HG03457 (cell line): ENCODE results near the gene IL1RAPL2.

ENCODE experiments used
- ATAC-seq: cut with Tn5 transposase; IDR thresholded peaks from one replicate; pipeline ENCODE4 v1.9.1; 2021; ENCODE audit warnings: moderate number of reproducible peaks; ENCODE audit not compliant: unreplicated experiment

The IL1RAPL2 gene

DNA sequence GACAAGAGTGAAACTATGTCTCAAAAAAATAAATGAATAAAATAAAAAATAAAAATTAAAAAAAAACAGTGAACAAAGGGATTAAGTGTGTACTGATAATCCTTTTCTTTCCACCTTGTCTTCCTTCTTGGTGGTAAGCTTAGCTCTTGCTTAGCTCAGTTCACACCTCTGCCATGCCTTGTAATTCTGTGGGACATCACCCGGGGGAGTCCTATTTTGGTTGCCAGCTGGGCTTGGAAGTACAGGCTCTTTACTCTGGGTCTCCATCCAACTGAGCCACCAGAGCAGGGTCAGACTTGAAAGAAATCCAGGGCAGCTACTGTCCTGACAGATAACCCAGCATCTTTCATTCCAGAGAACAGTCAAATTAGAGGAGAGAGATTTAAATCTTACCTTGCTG lies 858.7 kb downstream of the IL1RAPL2 start:
- no peak for ATAC-seq

DNA sequence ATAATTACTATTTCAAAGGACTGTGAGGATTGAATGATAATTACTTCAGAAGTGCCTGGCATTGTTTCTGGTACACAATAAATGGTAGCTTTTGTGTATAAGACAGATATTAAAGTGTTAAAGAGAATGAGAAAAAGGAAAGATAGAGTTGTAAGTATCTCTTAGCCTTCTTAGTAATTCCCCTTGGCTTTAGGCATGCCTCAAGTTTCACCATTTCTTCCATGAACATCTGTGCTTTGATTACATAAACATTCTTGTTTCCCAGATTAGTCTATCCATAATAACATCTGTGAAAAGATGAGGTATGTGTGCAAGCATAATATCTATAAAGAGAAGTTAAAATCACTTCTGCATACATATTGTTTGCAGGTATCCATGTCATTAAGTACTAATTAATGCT lies 885.4 kb downstream of the IL1RAPL2 start:
- ATAC-seq: no peak

DNA sequence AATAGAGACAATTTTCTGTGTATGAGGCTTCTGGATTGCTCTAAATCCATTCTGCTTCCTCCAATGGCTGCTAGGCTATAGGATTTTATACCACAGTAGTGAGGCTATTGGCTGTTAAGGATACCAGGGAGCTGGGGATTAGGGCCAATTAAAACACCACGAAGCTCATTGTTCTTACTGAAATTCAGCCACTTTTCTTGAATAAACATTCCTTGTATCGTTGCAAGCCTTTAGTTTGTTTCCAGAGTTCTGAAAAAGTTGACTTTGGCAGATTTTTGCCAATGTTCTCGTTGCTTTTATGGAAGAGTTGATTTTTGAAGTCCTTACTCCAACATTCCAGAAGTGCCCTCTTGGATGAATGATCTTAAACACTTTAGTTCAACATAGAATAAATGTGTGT lies 892.8 kb downstream of the IL1RAPL2 start:
- no peak for ATAC-seq

GRCh38 chrX:105460376-105460775 lies 894.4 kb downstream of the IL1RAPL2 start:
- ATAC-seq: no peak

DNA sequence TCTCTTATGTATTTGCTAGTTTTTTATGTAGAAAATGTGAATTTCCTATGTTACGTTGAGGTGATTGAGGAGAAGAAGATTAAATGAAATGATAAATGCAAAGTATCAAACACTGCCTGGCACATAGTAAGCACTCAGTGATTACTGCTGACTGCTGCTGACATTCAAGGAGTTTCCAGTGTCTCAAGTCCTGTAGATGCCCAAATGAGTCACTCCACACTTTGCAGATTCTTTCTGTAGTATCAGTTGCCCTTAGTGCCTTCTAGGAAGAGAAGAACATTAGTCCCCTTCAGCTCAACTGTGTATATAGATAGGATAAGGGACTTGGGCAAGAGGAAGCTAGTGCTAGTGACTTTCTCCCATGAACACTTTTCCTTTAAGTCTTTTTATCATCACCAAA lies 895.0 kb downstream of the IL1RAPL2 start:
- no peak for ATAC-seq

DNA sequence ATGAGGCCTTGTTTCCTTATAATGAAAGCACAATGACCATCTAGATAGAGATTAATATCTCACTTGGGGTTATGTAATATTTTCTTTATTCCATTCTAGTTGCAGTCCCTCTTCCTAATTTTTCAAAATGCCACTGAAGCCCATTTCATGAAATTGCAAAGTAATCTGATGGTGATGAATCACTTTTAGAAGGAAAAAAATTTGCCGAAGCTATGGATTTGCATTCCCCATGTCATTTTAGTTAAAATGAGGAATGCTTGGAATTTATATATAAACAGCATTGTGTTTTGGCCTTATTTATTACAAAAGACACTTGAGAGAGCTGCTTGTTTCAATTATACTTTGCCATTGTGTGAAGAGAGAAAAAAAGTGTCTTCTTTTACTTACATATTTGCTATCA lies 896.2 kb downstream of the IL1RAPL2 start:
- ATAC-seq: no peak

- no peak for ATAC-seq
Observed at GRCh38 chrX:105463473-105463872, 897.5 kb downstream of the IL1RAPL2 start.

- no peak for ATAC-seq
Observed at GRCh38 chrX:105464618-105465017, 898.6 kb downstream of the IL1RAPL2 start.

- no peak for ATAC-seq
Observed at GRCh38 chrX:105468741-105469140, 902.7 kb downstream of the IL1RAPL2 start.

DNA sequence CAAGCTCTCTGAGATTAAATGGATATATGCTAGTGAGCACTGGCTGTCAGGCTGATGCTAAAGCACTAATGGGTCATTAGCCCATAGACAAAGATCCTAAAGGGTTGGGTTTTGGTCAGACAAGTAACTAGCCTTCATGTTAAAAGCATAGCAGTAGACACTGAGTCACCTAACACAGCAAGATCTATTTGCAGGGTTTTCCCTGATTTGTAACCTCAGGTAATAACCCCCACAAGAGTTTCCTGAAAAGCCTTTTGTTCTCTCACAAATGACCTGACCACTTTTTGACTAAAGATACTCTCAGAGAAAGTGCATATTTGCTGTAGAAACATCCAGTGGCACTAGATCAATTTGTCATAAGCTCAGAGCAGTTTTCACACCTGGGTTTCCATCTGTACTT lies 905.6 kb downstream of the IL1RAPL2 start:
- ATAC-seq: no peak

DNA sequence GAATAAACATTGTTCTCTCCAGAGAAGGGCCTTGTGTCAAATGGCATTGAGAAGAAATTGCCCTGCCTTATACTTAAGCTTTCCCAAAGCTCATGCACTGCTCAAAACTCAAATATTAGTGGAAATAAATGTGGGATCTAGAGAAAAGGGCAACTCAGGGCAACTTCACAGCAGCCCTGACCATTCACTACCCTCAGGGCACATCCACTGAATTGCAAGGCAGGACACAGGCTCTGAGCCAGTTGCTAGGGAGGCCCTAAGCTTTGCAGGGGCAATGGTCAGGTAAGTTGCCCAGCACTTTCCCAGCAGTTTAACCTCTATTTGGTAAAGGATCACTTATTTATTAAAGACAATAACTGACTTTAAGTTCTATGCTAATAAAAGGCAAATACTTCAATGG lies 909.8 kb downstream of the IL1RAPL2 start:
- no peak for ATAC-seq

DNA sequence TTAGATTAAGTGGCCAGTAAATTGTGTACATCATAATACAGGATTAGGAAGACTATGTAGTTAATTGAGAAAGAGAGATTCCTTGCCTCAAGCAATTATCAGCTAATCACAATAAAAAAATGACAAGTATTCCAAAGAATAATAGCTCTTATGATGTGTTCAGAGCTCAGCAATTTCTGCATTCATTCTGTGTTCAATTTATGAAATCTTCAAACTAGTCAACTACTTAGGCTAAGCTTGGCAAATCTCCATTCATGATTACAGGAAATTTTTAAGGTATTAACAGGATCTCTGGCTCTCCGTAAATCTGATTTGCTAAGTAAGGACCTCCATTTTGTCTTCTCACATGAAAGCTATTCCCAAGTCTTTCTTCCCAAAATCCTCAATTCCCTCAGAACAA lies 911.4 kb downstream of the IL1RAPL2 start:
- ATAC-seq: no peak

DNA sequence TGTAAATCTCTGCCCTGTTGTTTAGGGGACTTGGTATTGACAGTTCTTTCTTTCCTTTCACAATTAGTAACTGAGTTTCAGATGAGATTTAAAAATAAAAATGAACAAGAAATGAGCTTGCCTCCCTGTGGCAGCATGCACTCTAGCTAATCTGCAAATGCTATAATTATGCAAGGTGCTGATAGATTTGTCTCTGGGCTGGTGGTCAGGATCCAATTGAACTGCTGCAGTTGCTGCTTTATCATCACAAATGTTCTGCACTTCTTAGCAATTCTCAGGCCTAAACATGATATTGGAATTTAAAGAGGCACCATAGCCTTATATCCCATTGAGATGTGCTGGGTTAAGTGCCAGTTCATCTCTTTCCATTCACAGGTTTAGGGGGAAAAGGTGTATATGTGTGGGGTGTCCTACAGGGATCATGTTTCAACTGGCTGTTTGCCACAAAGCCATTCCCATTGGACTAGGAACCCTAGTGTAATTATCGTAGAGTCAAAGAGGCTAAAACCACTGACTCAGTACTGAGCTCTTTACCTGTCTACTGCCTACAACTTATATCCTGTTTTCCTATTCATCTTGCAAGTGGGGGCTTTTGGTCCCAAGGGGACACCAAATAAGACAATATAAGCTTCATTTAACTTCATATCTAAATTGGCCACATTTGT lies 914.8 kb downstream of the IL1RAPL2 start:
- no peak for ATAC-seq

- ATAC-seq: no peak
Observed at GRCh38 chrX:105483011-105483410, 917.0 kb downstream of the IL1RAPL2 start.

DNA sequence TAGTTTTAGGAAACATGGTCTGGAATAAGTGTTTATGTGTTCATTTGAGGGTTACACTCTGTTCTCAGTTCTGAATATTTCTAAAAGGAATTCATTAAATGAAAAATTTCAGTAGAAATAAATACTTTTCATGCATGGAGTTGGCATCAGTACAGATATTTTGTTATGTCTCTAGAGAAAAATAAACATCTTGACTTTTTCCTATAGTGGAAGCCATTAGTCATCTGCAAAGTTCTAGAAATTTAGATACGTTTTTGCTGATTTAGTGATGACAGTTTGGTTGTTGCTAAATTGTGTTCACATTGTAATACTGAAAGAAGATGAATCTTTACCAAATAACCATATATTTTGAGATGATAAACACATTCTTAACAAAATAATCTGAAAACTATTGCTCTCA lies 922.7 kb downstream of the IL1RAPL2 start:
- no peak for ATAC-seq

DNA sequence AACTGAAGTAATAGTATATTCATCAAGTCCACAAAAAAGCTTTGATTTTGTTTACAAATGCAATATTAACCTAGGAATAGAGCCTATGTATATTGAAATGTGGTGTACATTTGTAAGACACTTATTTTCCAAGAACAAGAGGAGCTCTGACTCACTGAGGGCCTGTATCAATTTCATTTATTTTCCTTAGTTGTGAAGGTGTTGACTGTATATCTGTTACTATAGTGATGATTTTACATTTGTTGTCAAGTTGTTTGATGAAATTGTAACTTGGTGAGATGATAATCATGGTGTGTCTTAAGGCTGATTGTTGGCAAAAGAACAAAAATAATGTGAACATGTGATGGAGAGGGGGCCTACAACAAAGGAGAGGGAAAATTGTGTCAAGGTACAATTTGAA lies 929.4 kb downstream of the IL1RAPL2 start:
- no peak for ATAC-seq

DNA sequence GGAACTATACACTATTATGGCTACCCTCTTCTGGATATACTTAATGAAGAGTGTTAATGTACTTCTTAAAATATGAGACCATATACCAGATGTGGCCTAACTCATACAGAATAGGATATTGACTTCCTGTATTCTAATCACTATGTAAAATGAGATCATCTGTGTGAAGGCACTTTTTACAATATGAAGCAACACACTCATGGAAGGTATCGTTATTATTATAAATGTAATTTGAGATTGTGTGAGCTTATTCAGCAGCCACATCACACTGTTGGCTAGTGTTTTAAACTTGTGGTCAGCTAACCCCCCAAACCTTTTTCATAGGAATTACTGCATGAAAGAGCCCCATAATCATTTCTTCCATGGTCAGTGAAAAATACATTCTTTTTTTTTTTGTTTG lies 936.3 kb downstream of the IL1RAPL2 start:
- ATAC-seq: no peak

- no peak for ATAC-seq
Observed at GRCh38 chrX:105515561-105515960, 949.6 kb downstream of the IL1RAPL2 start.

GRCh38 chrX:105526431-105526830 lies 960.4 kb downstream of the IL1RAPL2 start:
- no peak for ATAC-seq

DNA sequence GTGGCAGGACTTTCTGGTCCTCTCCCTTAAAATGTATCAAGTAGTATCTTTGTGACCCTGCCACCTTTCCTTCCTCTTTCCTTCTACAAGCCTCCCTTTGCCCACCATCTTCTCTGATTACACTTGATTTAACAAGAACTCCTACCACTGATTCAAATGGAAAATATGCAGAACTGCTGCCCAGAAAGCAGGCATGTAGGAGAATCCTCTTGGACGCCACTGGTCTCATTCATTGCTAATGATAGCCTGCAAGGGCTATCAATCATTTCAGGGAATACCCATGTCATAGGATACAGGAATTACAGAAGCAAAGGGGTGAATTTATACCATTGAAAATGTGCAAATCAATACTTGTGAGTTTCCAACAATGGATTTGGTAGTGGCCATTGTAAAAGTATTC lies 961.8 kb downstream of the IL1RAPL2 start:
- no peak for ATAC-seq

DNA sequence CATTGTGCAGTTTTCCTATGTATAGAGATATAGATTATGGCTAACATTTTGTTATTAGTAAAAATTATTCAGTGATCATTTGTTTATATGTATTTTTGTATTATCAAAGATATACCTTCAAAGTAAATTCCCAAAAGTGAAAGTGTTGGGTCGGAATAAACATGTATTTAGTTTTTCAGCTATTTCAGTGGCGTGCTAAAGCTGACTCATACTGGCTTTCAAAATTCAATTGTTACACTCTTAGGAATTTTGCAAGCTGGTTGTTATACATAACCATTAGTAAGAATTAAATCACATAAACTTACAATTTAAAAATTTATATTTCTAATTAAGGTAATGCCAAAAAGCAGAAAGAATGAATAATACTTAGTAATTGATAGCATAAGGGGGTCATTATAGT lies 968.0 kb downstream of the IL1RAPL2 start:
- ATAC-seq: no peak

GRCh38 chrX:105543283-105543682 lies 977.3 kb downstream of the IL1RAPL2 start:
- ATAC-seq: no peak

GRCh38 chrX:105550043-105550663 lies 984.2 kb downstream of the IL1RAPL2 start:
- no peak for ATAC-seq
